ENCODE measurements around the gene IGSF6. TPM values are rescaled to one million over a fixed set of nuclear protein-coding genes. Genes with fewer than 3 reads are reported as not detected.

Gene IGSF6
- total RNA-seq, 2 experiments from 2014 or later: 0.20 TPM; not detected in 1

- intact Hi-C loops (cut with micrococcal nuclease): no loop called here
- Mint-ChIP-seq H3K9me3 (no peaks in the 10 kb centered on the region), H3K4me3 (no peak overlapping the region), H3K36me3 (ENCODE audit: low read depth) (peaks cover 50% of the 10 kb centered on the region), H3K27me3 (no peaks in the 10 kb centered on the region), H3K4me1 (ENCODE audit: low read depth) (peaks cover 59% of the 10 kb centered on the region), H3K27ac (no peak overlapping the region)
- no peak for ATAC-seq
- TF ChIP-seq CTCF (IDR thresholded peaks at IDR 0.05): no peak
- POLR2A ChIA-PET: interaction anchor here (1.1 kb wide), 1 partner anchor 19 kb away, joined by 3 read pairs; no protein-coding TSS in a partner anchor
- CTCF ChIA-PET: interaction anchor here (1.1 to 2.8 kb wide), 7 partner anchors 11 to 59 kb away, joined by 3 to 12 read pairs (median 4); no protein-coding TSS in a partner anchor
- no peak for DNase-seq
These were observed 29.9 kb downstream of the IGSF6 start for GRCh38 chr16:21622545-21622944.

- H3K27ac Mint-ChIP-seq: no peak overlapping the region
- intact Hi-C loops (cut with micrococcal nuclease): no loop called here
- TF ChIP-seq CTCF (IDR thresholded peaks at IDR 0.05): no peak
- ATAC-seq: no peak
- no peaks in the 10 kb centered on the region for H3K27me3 Mint-ChIP-seq
- no peak for DNase-seq
- peaks cover 39% of the 10 kb centered on the region for H3K36me3 Mint-ChIP-seq (ENCODE audit: low read depth)
- H3K4me1 Mint-ChIP-seq (ENCODE audit: low read depth): peaks cover 55% of the 10 kb centered on the region
- CTCF ChIA-PET: interaction anchor here (1.4 to 2.8 kb wide), 4 partner anchors 9 to 88 kb away, joined by 4 to 12 read pairs (median 6); no protein-coding TSS in a partner anchor
- H3K9me3 Mint-ChIP-seq: no peaks in the 10 kb centered on the region
- no peak overlapping the region for H3K4me3 Mint-ChIP-seq
- POLR2A ChIA-PET: interaction anchor here (0.8 kb wide), 1 partner anchor 22 kb away, joined by 3 read pairs; no protein-coding TSS in a partner anchor
These were observed 31.8 kb downstream of the IGSF6 start for GRCh38 chr16:21620592-21620991.

GRCh38 chr16:21619765-21620425 is 32.5 kb downstream of the IGSF6 start:
- Mint-ChIP-seq H3K27me3 (no peaks in the 10 kb centered on the region), H3K4me3 (no peak overlapping the region), H3K27ac (no peak overlapping the region), H3K36me3 (ENCODE audit: low read depth) (peaks cover 43% of the 10 kb centered on the region), H3K4me1 (ENCODE audit: low read depth) (peaks cover 55% of the 10 kb centered on the region), H3K9me3 (no peaks in the 10 kb centered on the region)
- intact Hi-C loops (cut with micrococcal nuclease): no loop called here
- DNase-seq: no peak
- ChIA-PET CTCF (interaction anchor here (0.7 to 2.8 kb wide), 7 partner anchors 8 to 89 kb away, joined by 3 to 12 read pairs (median 4); no protein-coding TSS in a partner anchor), POLR2A (no interaction called here)
- no peak for TF ChIP-seq CTCF (IDR thresholded peaks at IDR 0.05)
- no peak for ATAC-seq

GRCh38 chr16:21618281-21618680 is 34.1 kb downstream of the IGSF6 start:
- no peak for DNase-seq
- no peaks in the 10 kb centered on the region for H3K9me3 Mint-ChIP-seq
- CTCF ChIA-PET: no interaction called here
- intact Hi-C loops (cut with micrococcal nuclease): no loop called here
- H3K4me1 Mint-ChIP-seq (ENCODE audit: low read depth): peaks cover 67% of the 10 kb centered on the region
- H3K4me3 Mint-ChIP-seq: no peak overlapping the region
- POLR2A ChIA-PET: no interaction called here
- no peak for TF ChIP-seq CTCF (IDR thresholded peaks at IDR 0.05)
- H3K27me3 Mint-ChIP-seq: no peaks in the 10 kb centered on the region
- ATAC-seq: no peak
- H3K27ac Mint-ChIP-seq: no peak overlapping the region
- H3K36me3 Mint-ChIP-seq (ENCODE audit: low read depth): peaks cover 47% of the 10 kb centered on the region

- Mint-ChIP-seq H3K27me3 (no peaks in the 10 kb centered on the region), H3K4me1 (ENCODE audit: low read depth) (peaks cover 71% of the 10 kb centered on the region), H3K27ac (no peak overlapping the region), H3K4me3 (no peak overlapping the region), H3K36me3 (ENCODE audit: low read depth) (peaks cover 47% of the 10 kb centered on the region), H3K9me3 (peaks cover 2% of the 10 kb centered on the region)
- intact Hi-C loops (cut with micrococcal nuclease): no loop called here
- no peak for ATAC-seq
- ChIA-PET POLR2A (no interaction called here), CTCF (interaction anchor here (0.7 kb wide), 1 partner anchor 102 kb away, joined by 3 read pairs; no protein-coding TSS in a partner anchor)
- no peak for DNase-seq
- TF ChIP-seq CTCF (IDR thresholded peaks at IDR 0.05): no peak
These were observed 34.8 kb downstream of the IGSF6 start for GRCh38 chr16:21617607-21618006.
